Hematopoietic multipotent progenitor cell treated with erythropoietin and hydrocortisone succinate and interleukin-3 and kit ligand, for 8 days (in vitro differentiated cells): Measurements from ENCODE around the gene EPHB1.
"Not testable (repeated sequence)": the region's sequence is repeated elsewhere in the genome, so short reads cannot be mapped to it uniquely, and the experiment has no call there.

Experiments used
- DNase-seq: peaks from one replicate; pipeline ENCODE4 v3.0.0-alpha.2; 2015

EPHB1 gene

GRCh38 chr3:135093121-135093520 lies 298.1 kb downstream of the EPHB1 start:
- DNase-seq, result no peak

GRCh38 chr3:135097276-135097946 lies 302.4 kb downstream of the EPHB1 start:
- no peak for DNase-seq

GRCh38 chr3:135099734-135100355 lies 304.8 kb downstream of the EPHB1 start:
- DNase-seq, result no peak

- no peak for DNase-seq
Measured at GRCh38 chr3:135100366-135100765, 305.3 kb downstream of the EPHB1 start.

GRCh38 chr3:135103917-135104316 lies 308.9 kb downstream of the EPHB1 start:
- no peak for DNase-seq

- peak; percentile 12 for DNase-seq
Measured at GRCh38 chr3:135106445-135106844, 311.4 kb downstream of the EPHB1 start.

GRCh38 chr3:135107043-135107442 lies 312.0 kb downstream of the EPHB1 start:
- no peak for DNase-seq

GRCh38 chr3:135109681-135110080 lies 314.6 kb downstream of the EPHB1 start:
- DNase-seq, result no peak

- not testable (repeated sequence) for DNase-seq
Measured at GRCh38 chr3:135114551-135114950, 319.5 kb downstream of the EPHB1 start.

GRCh38 chr3:135117977-135118376 lies 322.9 kb downstream of the EPHB1 start:
- DNase-seq, result no peak

- no peak for DNase-seq
Measured at GRCh38 chr3:135118792-135119191, 323.7 kb downstream of the EPHB1 start.

GRCh38 chr3:135125171-135125801 lies 330.2 kb downstream of the EPHB1 start:
- peak; percentile 24 for DNase-seq

- DNase-seq, result no peak
Measured at GRCh38 chr3:135127946-135128470, 332.9 kb downstream of the EPHB1 start.

- no peak for DNase-seq
Measured at GRCh38 chr3:135128818-135129217, 333.8 kb downstream of the EPHB1 start.

- no peak for DNase-seq
Measured at GRCh38 chr3:135131290-135131689, 336.2 kb downstream of the EPHB1 start.

- no peak for DNase-seq
Measured at GRCh38 chr3:135133905-135134683, 339.0 kb downstream of the EPHB1 start.

GRCh38 chr3:135134684-135135075 lies 339.6 kb downstream of the EPHB1 start:
- DNase-seq, result no peak

- no peak for DNase-seq
Measured at GRCh38 chr3:135135445-135135844, 340.4 kb downstream of the EPHB1 start.

- DNase-seq, result no peak
Measured at GRCh38 chr3:135136361-135137100, 341.5 kb downstream of the EPHB1 start.

- DNase-seq, result no peak
Measured at GRCh38 chr3:135137296-135137695, 342.2 kb downstream of the EPHB1 start.

GRCh38 chr3:135138776-135139175 lies 343.7 kb downstream of the EPHB1 start:
- DNase-seq, result no peak

- no peak for DNase-seq
Measured at GRCh38 chr3:135140591-135140990, 345.5 kb downstream of the EPHB1 start.

GRCh38 chr3:135141160-135141559 lies 346.1 kb downstream of the EPHB1 start:
- no peak for DNase-seq
